ENCODE results near the gene SLC39A2. TPM values are rescaled to one million over a fixed set of nuclear protein-coding genes. Genes with fewer than 3 reads are reported as not detected.

Gene SLC39A2
- polyA plus RNA-seq, 1 of the 3 experiments (the other 2 are of a cell fraction) = not detected

- no peak for TF ChIP-seq ZBTB33 (IDR thresholded peaks at IDR 0.05; ENCODE audit: borderline replicate concordance, low read depth)
- TF ChIP-seq TCF12 (IDR thresholded peaks at IDR 0.05) = no peak
- no peak for TF ChIP-seq USF2 (IDR thresholded peaks at IDR 0.05; ENCODE audit: borderline replicate concordance, low read depth, low read length)
- no peak for TF ChIP-seq TEAD4 (IDR thresholded peaks at IDR 0.05; ENCODE audit: borderline replicate concordance, insufficient read depth)
- TF ChIP-seq FOXJ3 (CRISPR knock-in tag; IDR thresholded peaks at IDR 0.05) = no peak
- TF ChIP-seq EZH2phosphoT487 (IDR thresholded peaks at IDR 0.05; ENCODE audit: borderline replicate concordance, low read depth) = no peak
- no peak for TF ChIP-seq MAX (IDR thresholded peaks at IDR 0.05; ENCODE audit: low read depth)
These were observed 1.5 kb upstream of the SLC39A2 start (continued) for GRCh38 chr14:20997564-20997963.

GRCh38 chr14:20998139-20998538 is 954 bp upstream of the SLC39A2 start:
- no peaks in the 10 kb centered on the region for H3K9me3 ChIP-seq
- peaks cover 9% of the 10 kb centered on the region for H3F3A ChIP-seq (replicated peaks; ENCODE audit: insufficient read depth)
- no peak overlapping the region for H3K4me3 ChIP-seq (ENCODE audit: low read depth in 2 of 2, low read length in 1 of 2)
- 93% methylated on average over 3 of the region's 3 CpGs for WGBS (ENCODE audit: low lambda C conversion rate)
- ChIA-PET CTCF (interaction anchor here (0.9 to 8.8 kb wide), 8 partner anchors 13 to 109 kb away, joined by 3 to 54 read pairs (median 6); no protein-coding TSS in a partner anchor), POLR2A (no interaction called here)
- H3K79me2 ChIP-seq (ENCODE audit: insufficient read depth) = no peaks in the 10 kb centered on the region
- H3K9me2 ChIP-seq = no peaks in the 10 kb centered on the region
- no peak for DNase-seq
- H3K9ac ChIP-seq = no peak overlapping the region
- no peaks in the 10 kb centered on the region for H4K20me1 ChIP-seq (ENCODE audit: insufficient read depth)
- peaks cover 18 to 40% of the 10 kb centered on the region in 2 experiments for H3K36me3 ChIP-seq (replicated peaks in 1 of 2; ENCODE audit: control insufficient read depth in 1 of 2, insufficient read depth in 2 of 2, low read length in 1 of 2)
- no peak overlapping the region for H3K27ac ChIP-seq (ENCODE audit: low read depth in 2 of 2, low read length in 1 of 2)
- H3K4me2 ChIP-seq = no peak overlapping the region
- no peaks in the 10 kb centered on the region for H3K27me3 ChIP-seq (ENCODE audit: insufficient read depth)
- no peak overlapping the region for H2AFZ ChIP-seq (ENCODE audit: low read depth)
- H3K4me1 ChIP-seq (ENCODE audit: control insufficient read depth in 1 of 2, insufficient read depth in 2 of 2, low read depth in 1 of 2, low read length in 1 of 2) = no peaks in the 10 kb centered on the region; a peak in 1 of 4 replicates
- TF ChIP-seq REST (IDR thresholded peaks at IDR 0.05; ENCODE audit: low read depth, low read length) (no peak), SIN3A (IDR thresholded peaks at IDR 0.05; ENCODE audit: borderline replicate concordance, low read depth, low read length) (no peak), TEAD4 (IDR thresholded peaks at IDR 0.05; ENCODE audit: borderline replicate concordance, insufficient read depth) (no peak), USF2 (IDR thresholded peaks at IDR 0.05; ENCODE audit: borderline replicate concordance, low read depth, low read length) (no peak), RCOR1 (IDR thresholded peaks at IDR 0.05; ENCODE audit: low read length) (no peak), ZBTB33 (IDR thresholded peaks at IDR 0.05; ENCODE audit: borderline replicate concordance, low read depth) (no peak), RAD21 (IDR thresholded peaks at IDR 0.05; ENCODE audit: low read length) (no peak), CHD2 (IDR thresholded peaks at IDR 0.05; ENCODE audit: low read length, partially characterized antibody) (no peak), CTCF (IDR thresholded peaks at IDR 0.05) (no peak), MAX (IDR thresholded peaks at IDR 0.05; ENCODE audit: low read depth) (no peak), FOSL2 (IDR thresholded peaks at IDR 0.05; ENCODE audit: borderline replicate concordance, low read depth) (no peak), EZH2phosphoT487 (IDR thresholded peaks at IDR 0.05; ENCODE audit: borderline replicate concordance, low read depth) (no peak), FOXM1 (IDR thresholded peaks at IDR 0.05; ENCODE audit: low read depth) (no peak), POLR2AphosphoS5 (IDR thresholded peaks at IDR 0.05; ENCODE audit: low read depth, low read length) (no peak), RFX5 (IDR thresholded peaks at IDR 0.05; ENCODE audit: low read length) (no peak)

Measured in SK-N-SH (cell line).